RWPE2 (cell line): Measurements from ENCODE around the gene AFAP1L1.

Source experiments
- ATAC-seq: fragments of 200-7000 bp; cut with Tn5 transposase; 3 replicates; pipeline ENCODE4 v1.9.1; 2021; ENCODE audit warnings: low read depth
- DNase-seq: peaks from one replicate; pipeline ENCODE4 v3.0.0-alpha.2; 2020; ENCODE audit warnings: low spot score
- H3K27ac ChIP-seq: fragments of 450-650 bp; 2 replicates; pipeline ENCODE4 v1.5.1; 2017; ENCODE audit warnings: mild to moderate bottlenecking; ENCODE audit not compliant: poor library complexity, severe bottlenecking
- H3K27me3 ChIP-seq: fragments of 250-450 bp; sonication (Bioruptor Pico); 2 replicates; pipeline ENCODE4 v1.5.1; 2021; ENCODE audit warnings: mild to moderate bottlenecking, moderate library complexity; ENCODE audit not compliant: insufficient read depth, poor library complexity, severe bottlenecking
- H3K36me3 ChIP-seq: fragments of 250-450 bp; sonication (Bioruptor Pico); 2 replicates; pipeline ENCODE4 v1.5.1; 2020; ENCODE audit warnings: low read depth, mild to moderate bottlenecking, moderate library complexity
- H3K4me1 ChIP-seq: fragments of 250-450 bp; sonication (Bioruptor Pico); 2 replicates; pipeline ENCODE4 v1.5.1; 2021; ENCODE audit warnings: mild to moderate bottlenecking, moderate library complexity; ENCODE audit not compliant: insufficient read depth, poor library complexity, severe bottlenecking
- H3K4me3 ChIP-seq: fragments of 250-450 bp; sonication (Bioruptor Pico); 2 replicates; pipeline ENCODE4 v1.5.1; 2021; ENCODE audit warnings: mild to moderate bottlenecking, moderate library complexity; ENCODE audit not compliant: severe bottlenecking
- H3K9me3 ChIP-seq: fragments of 250-450 bp; sonication (Bioruptor Pico); 2 replicates; pipeline ENCODE4 v1.5.1; 2021; ENCODE audit warnings: mild to moderate bottlenecking, moderate library complexity; ENCODE audit not compliant: severe bottlenecking
- TF ChIP-seq, protein P1 (sequence below): fragments of 450-650 bp; IDR thresholded peaks from one replicate; pipeline ENCODE4 v1.5.1; 2017; ENCODE audit warnings: mild to moderate bottlenecking, moderate library complexity; ENCODE audit not compliant: poor library complexity, severe bottlenecking

The AFAP1L1 gene

DNA sequence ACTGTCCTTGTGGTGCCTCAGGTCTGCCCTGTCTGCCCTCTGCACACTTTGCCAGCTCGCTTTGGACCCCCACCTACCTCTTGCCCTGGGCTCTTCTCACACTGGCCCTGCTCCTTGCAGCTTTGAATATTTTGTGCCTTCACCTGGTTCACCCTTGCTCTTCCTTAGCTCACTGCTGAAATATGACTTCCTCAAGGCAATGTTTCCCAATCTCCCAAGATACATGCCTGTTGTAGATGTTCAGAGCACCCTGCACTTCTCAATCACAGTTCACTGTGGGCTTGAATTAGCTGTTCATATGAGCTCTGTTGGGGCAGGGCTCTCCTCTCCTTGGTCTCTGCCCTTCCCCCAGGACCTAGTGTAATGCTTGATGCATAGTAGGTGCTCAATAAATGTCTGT, 8.0 kb downstream of the AFAP1L1 start:
- Histone ChIP-seq H3K9me3 (no peaks in the 10 kb centered on the region), H3K4me1 (peaks cover 5% of the 10 kb centered on the region), H3K27me3 (no peaks in the 10 kb centered on the region), H3K4me3 (no peak overlapping the region), H3K27ac (no peak overlapping the region), H3K36me3 (no peaks in the 10 kb centered on the region)
- ATAC-seq, result no peak
- no peak for DNase-seq
- TF ChIP-seq, protein P1, sequence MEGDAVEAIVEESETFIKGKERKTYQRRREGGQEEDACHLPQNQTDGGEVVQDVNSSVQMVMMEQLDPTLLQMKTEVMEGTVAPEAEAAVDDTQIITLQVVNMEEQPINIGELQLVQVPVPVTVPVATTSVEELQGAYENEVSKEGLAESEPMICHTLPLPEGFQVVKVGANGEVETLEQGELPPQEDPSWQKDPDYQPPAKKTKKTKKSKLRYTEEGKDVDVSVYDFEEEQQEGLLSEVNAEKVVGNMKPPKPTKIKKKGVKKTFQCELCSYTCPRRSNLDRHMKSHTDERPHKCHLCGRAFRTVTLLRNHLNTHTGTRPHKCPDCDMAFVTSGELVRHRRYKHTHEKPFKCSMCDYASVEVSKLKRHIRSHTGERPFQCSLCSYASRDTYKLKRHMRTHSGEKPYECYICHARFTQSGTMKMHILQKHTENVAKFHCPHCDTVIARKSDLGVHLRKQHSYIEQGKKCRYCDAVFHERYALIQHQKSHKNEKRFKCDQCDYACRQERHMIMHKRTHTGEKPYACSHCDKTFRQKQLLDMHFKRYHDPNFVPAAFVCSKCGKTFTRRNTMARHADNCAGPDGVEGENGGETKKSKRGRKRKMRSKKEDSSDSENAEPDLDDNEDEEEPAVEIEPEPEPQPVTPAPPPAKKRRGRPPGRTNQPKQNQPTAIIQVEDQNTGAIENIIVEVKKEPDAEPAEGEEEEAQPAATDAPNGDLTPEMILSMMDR, result no peak

DNA sequence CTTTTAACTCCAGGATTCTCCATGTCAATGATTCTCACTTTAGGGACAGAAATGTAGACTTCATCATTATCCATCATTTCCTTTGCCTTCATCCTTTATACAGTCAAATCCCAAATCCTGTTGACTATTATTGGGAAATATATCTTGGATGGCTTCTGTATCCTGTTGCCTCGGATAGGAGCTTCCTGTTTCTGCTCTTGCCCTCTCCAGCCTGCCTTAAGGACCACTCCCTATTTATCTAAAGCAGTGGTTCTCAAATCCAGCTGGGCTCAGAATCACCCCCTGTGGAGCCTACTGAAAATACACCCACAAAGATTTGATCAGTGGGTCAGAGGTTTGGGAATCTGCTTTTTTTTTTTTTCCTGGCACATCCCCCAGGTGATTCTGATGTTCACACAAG, 8.5 kb downstream of the AFAP1L1 start:
- Histone ChIP-seq H3K4me3 (no peak overlapping the region), H3K27me3 (no peaks in the 10 kb centered on the region), H3K4me1 (peaks cover 9% of the 10 kb centered on the region), H3K9me3 (no peaks in the 10 kb centered on the region), H3K27ac (no peak overlapping the region), H3K36me3 (no peaks in the 10 kb centered on the region)
- TF ChIP-seq, protein P1, result no peak
- ATAC-seq (no peak), DNase-seq (no peak)

GRCh38 chr5:149280802-149281201, 9.1 kb downstream of the AFAP1L1 start:
- Histone ChIP-seq H3K4me3 (no peak overlapping the region), H3K27me3 (no peaks in the 10 kb centered on the region), H3K36me3 (no peaks in the 10 kb centered on the region), H3K9me3 (no peaks in the 10 kb centered on the region), H3K4me1 (peaks cover 9% of the 10 kb centered on the region), H3K27ac (no peak overlapping the region)
- no peak for ATAC-seq
- DNase-seq, result no peak
- TF ChIP-seq, protein P1, result no peak

DNA sequence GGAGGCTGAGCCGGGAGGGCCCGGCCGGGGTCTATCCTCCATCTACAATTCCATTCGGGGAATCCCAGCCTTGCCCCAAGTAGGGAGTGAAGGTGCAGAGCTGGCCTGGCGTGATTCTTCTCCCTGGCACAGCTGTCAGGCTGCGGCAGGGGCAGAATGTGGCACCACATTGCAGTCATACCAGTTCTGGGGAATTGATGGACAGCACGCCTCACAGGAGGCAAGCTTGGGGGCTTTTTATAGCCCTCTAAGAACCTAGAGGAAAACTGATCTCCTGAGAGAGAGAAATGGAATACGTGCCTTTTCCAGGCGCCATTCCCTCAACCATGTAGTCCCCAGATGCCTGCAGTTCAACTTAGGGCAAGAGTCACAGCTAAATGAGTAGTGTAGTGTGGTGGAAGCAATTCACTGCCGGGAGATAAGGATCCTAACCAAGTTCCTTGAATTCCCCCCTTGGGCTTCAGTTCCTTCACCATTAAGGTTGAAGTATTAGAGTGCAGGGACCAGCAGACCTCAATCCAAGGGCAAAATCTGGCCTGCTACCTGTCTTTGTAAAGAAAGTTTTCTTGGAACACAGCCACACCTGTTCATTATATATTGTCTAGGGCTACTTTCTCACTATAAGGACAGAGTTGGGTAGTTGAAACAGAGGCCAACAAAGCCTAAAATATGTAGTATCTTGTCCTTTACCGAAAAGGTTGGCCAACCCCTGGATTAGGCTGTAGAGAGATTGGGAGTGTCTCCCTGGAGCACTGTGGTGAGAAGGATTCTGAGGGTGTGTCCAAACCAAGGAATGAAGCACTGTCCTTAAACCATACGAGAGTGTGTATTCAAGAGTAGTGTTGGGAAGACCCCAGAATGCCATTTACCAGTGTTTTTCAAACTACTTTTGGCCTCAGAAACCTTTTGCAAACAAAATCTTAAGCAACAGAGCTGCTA, 10.6 kb downstream of the AFAP1L1 start:
- DNase-seq (no peak), ATAC-seq (no peak)
- TF ChIP-seq, protein P1, result no peak
- no peak overlapping the region for H3K27ac ChIP-seq
- H3K4me3 ChIP-seq, result no peak overlapping the region
- peaks cover 9% of the 10 kb centered on the region for H3K4me1 ChIP-seq
- H3K27me3 ChIP-seq, result no peaks in the 10 kb centered on the region
- H3K9me3 ChIP-seq, result no peaks in the 10 kb centered on the region
- no peaks in the 10 kb centered on the region for H3K36me3 ChIP-seq

- Histone ChIP-seq H3K4me1 (peaks cover 9% of the 10 kb centered on the region), H3K27ac (no peak overlapping the region), H3K27me3 (no peaks in the 10 kb centered on the region), H3K4me3 (no peak overlapping the region), H3K9me3 (no peaks in the 10 kb centered on the region), H3K36me3 (no peaks in the 10 kb centered on the region)
- DNase-seq (no peak), ATAC-seq (no peak)
- TF ChIP-seq, protein P1, result no peak
Measured at GRCh38 chr5:149282966-149283332, 11.3 kb downstream of the AFAP1L1 start.
